ENCODE data around the gene CTIF. TPM values are rescaled to one million over a fixed set of nuclear protein-coding genes. Genes with fewer than 3 reads are reported as not detected.

The CTIF gene
- polyA plus RNA-seq, 1 donor from 2014 or later = 50.2 TPM

GRCh38 chr18:48569139-48569914, 30.5 kb downstream of the CTIF start:
- Histone ChIP-seq H3K27ac (ENCODE audit: low read length) (no peak overlapping the region), H2AFZ (ENCODE audit: low read depth, low read length) (no peak overlapping the region), H3K79me2 (replicated peaks; ENCODE audit: insufficient read depth, low read length) (peaks cover 31% of the 10 kb centered on the region), H4K20me1 (ENCODE audit: insufficient read depth) (no peaks in the 10 kb centered on the region), H3K9ac (ENCODE audit: low read length) (no peak overlapping the region), H3K27me3 (ENCODE audit: insufficient read depth, low read depth, low read length) (no peaks in the 10 kb centered on the region), H3K9me3 (ENCODE audit: low read length) (no peaks in the 10 kb centered on the region), H3K4me2 (ENCODE audit: low read length) (no peak overlapping the region), H3K4me3 (ENCODE audit: low read length) (no peak overlapping the region), H3F3A (ENCODE audit: insufficient read depth, low read length, poor library complexity, severe bottlenecking) (no peaks in the 10 kb centered on the region), H3K36me3 (ENCODE audit: insufficient read depth, low read length) (no peaks in the 10 kb centered on the region), H3K9me2 (ENCODE audit: insufficient read depth, low read length) (no peaks in the 10 kb centered on the region)
- TF ChIP-seq REST (IDR thresholded peaks at IDR 0.05; ENCODE audit: borderline replicate concordance) (no peak), TAF1 (IDR thresholded peaks at IDR 0.05; ENCODE audit: low read depth) (no peak), SMC3 (conservative IDR thresholded peaks at IDR 0.05; ENCODE audit: poor library complexity) (no peak), POLR2AphosphoS5 (IDR thresholded peaks at IDR 0.05) (no peak), EZH2 (IDR thresholded peaks at IDR 0.05; ENCODE audit: borderline replicate concordance, insufficient read depth, low read length, poor library complexity, severe bottlenecking) (no peak), MXI1 (conservative IDR thresholded peaks at IDR 0.05; ENCODE audit: poor library complexity, severe bottlenecking) (no peak), CTCF (IDR thresholded peaks at IDR 0.05; ENCODE audit: poor library complexity, severe bottlenecking) (no peak), EP300 (conservative IDR thresholded peaks at IDR 0.05; ENCODE audit: poor library complexity, severe bottlenecking) (no peak), RAD21 (conservative IDR thresholded peaks at IDR 0.05) (no peak)

- no peak overlapping the region for H3K9ac ChIP-seq (ENCODE audit: low read length)
- H3K9me2 ChIP-seq (ENCODE audit: insufficient read depth, low read length) = no peaks in the 10 kb centered on the region
- peaks cover 36% of the 10 kb centered on the region for H3K79me2 ChIP-seq (replicated peaks; ENCODE audit: insufficient read depth, low read length)
- H3K9me3 ChIP-seq (ENCODE audit: low read length) = no peaks in the 10 kb centered on the region
- no peak overlapping the region for H3K4me3 ChIP-seq (ENCODE audit: low read length)
- H3K4me2 ChIP-seq (ENCODE audit: low read length) = no peak overlapping the region
- H3F3A ChIP-seq (ENCODE audit: insufficient read depth, low read length, poor library complexity, severe bottlenecking) = no peaks in the 10 kb centered on the region
- TF ChIP-seq EZH2 (IDR thresholded peaks at IDR 0.05; ENCODE audit: borderline replicate concordance, insufficient read depth, low read length, poor library complexity, severe bottlenecking) (no peak), MXI1 (conservative IDR thresholded peaks at IDR 0.05; ENCODE audit: poor library complexity, severe bottlenecking) (no peak), SMC3 (conservative IDR thresholded peaks at IDR 0.05; ENCODE audit: poor library complexity) (no peak), EP300 (conservative IDR thresholded peaks at IDR 0.05; ENCODE audit: poor library complexity, severe bottlenecking) (no peak), POLR2AphosphoS5 (IDR thresholded peaks at IDR 0.05) (no peak), REST (IDR thresholded peaks at IDR 0.05; ENCODE audit: borderline replicate concordance) (no peak), RAD21 (conservative IDR thresholded peaks at IDR 0.05) (no peak), CTCF (IDR thresholded peaks at IDR 0.05; ENCODE audit: poor library complexity, severe bottlenecking) (no peak)
- H2AFZ ChIP-seq (ENCODE audit: low read depth, low read length) = no peak overlapping the region
- no peaks in the 10 kb centered on the region for H4K20me1 ChIP-seq (ENCODE audit: insufficient read depth)
- H3K27ac ChIP-seq (ENCODE audit: low read length) = no peak overlapping the region
- no peaks in the 10 kb centered on the region for H3K27me3 ChIP-seq (ENCODE audit: insufficient read depth, low read depth, low read length)
- no peaks in the 10 kb centered on the region for H3K36me3 ChIP-seq (ENCODE audit: insufficient read depth, low read length)
Measured at GRCh38 chr18:48569915-48570264, 31.1 kb downstream of the CTIF start.

All from neural cell (in vitro differentiated cells).